NCI-H2081 (cell line): Measurements from ENCODE around the gene KLHL17.
"Not testable (repeated sequence)": the region's sequence is repeated elsewhere in the genome, so short reads cannot be mapped to it uniquely, and the experiment has no call there.

Experiments used
- DNase-seq, 2 experiments: peaks; one replicate each; lab custom pipeline; 2025; lab: John Stamatoyannopoulos, UW

The KLHL17 gene

GRCh38 chr1:936348-937264, 23.8 kb upstream of the KLHL17 start:
- no peak for DNase-seq

GRCh38 chr1:937521-937920, 22.9 kb upstream of the KLHL17 start:
- no peak for DNase-seq

- no peak for DNase-seq
Measured at GRCh38 chr1:938088-938683, 22.2 kb upstream of the KLHL17 start.

- no peak for DNase-seq
Measured at GRCh38 chr1:938711-939489, 21.5 kb upstream of the KLHL17 start.

- DNase-seq, result no peak
Measured at GRCh38 chr1:939511-940106, 20.8 kb upstream of the KLHL17 start.

- DNase-seq, result peak; percentile 70 to 90
Measured at GRCh38 chr1:940107-941014, 20.0 kb upstream of the KLHL17 start.

GRCh38 chr1:941015-941587, 19.3 kb upstream of the KLHL17 start:
- no peak for DNase-seq

- DNase-seq, result peak; percentile 83 to 95
Measured at GRCh38 chr1:941588-942383, 18.6 kb upstream of the KLHL17 start.

GRCh38 chr1:942411-942821, 18.0 kb upstream of the KLHL17 start:
- DNase-seq, result peak in 1 of 2 experiments; percentile 36

- peak; percentile 27 to 68 for DNase-seq
Measured at GRCh38 chr1:942864-943533, 17.4 kb upstream of the KLHL17 start.

GRCh38 chr1:943545-944340, 16.6 kb upstream of the KLHL17 start:
- no peak for DNase-seq

- no peak for DNase-seq
Measured at GRCh38 chr1:944341-945325, 15.8 kb upstream of the KLHL17 start.

- DNase-seq, result no peak
Measured at GRCh38 chr1:945688-946556, 14.5 kb upstream of the KLHL17 start.

- DNase-seq, result not testable (repeated sequence)
Measured at GRCh38 chr1:946811-947210, 13.6 kb upstream of the KLHL17 start.

GRCh38 chr1:947958-948357, 12.4 kb upstream of the KLHL17 start:
- DNase-seq, result no peak

GRCh38 chr1:950268-950667, 10.1 kb upstream of the KLHL17 start:
- DNase-seq, result no peak
